SK-N-SH (cell line): Measurements from ENCODE around the gene NDOR1. TPM values are rescaled to one million over a fixed set of nuclear protein-coding genes. Genes with fewer than 3 reads are reported as not detected.

Experiments used
- CTCF ChIA-PET: fragments of 300-600, 350-600 bp; formaldehyde crosslinking; extraction: SDS; loops from one replicate; lab custom pipeline; 2021; lab: Yijun Ruan, JAX
- POLR2A ChIA-PET: fragments of 350-600 bp; sonication (Branson Sonifier 250); formaldehyde crosslinking; extraction: SDS; loops from one replicate; lab custom pipeline; 2020; ENCODE audit warnings: antibody characterized with exemption, inconsistent platforms; lab: Yijun Ruan, JAX
- DNase-seq: peaks from one replicate; pipeline ENCODE4 v3.0.0; 2012
- H2AFZ ChIP-seq: fragments of 200-600 bp; sonication (generic); 2 replicates; pipeline ENCODE4 v1.8.1; 2016; ENCODE audit warnings: antibody characterized with exemption, mild to moderate bottlenecking, low read depth
- H3F3A ChIP-seq: fragments of 200-600 bp; sonication (generic); replicated peaks from 2 replicates; pipeline ENCODE3; 2016; ENCODE audit warnings: antibody characterized with exemption, mild to moderate bottlenecking; ENCODE audit not compliant: insufficient read depth
- H3K27ac ChIP-seq, 2 experiments: fragments of 200-500 bp in 1 of 2; fragments of 200-600 bp in 1 of 2; sonication (Bioruptor generic) in 1 of 2; sonication (generic), shearing (Covaris generic) in 1 of 2; 2 replicates each; pipeline versions ENCODE4 v1.5.1 to v1.6.1; 2014 to 2016; ENCODE audit warnings: low read depth in 2 of 2, inconsistent platforms in 1 of 2, low read length in 1 of 2, mild to moderate bottlenecking in 1 of 2, mixed read lengths in 1 of 2
- H3K27me3 ChIP-seq: fragments of 200-600 bp; sonication (generic), shearing (Covaris generic); 2 replicates; pipeline ENCODE4 v1.6.1; 2016; ENCODE audit warnings: mixed run types; ENCODE audit not compliant: insufficient read depth
- H3K36me3 ChIP-seq, 2 experiments: fragments of 200-500 bp in 1 of 2; fragments of 200-600 bp in 1 of 2; sonication (Bioruptor generic) in 1 of 2; sonication (generic) in 1 of 2; replicated peaks in 1 of 2; 2 replicates each; pipeline versions ENCODE3 to v1.5.1; 2014 to 2016; ENCODE audit warnings: low read length in 1 of 2, mild to moderate bottlenecking in 1 of 2; ENCODE audit not compliant: insufficient read depth in 2 of 2, control insufficient read depth in 1 of 2
- H3K4me1 ChIP-seq, 2 experiments: fragments of 200-500 bp in 1 of 2; fragments of 200-600 bp in 1 of 2; sonication (Bioruptor generic) in 1 of 2; sonication (generic), shearing (Covaris generic) in 1 of 2; 2 replicates each; pipeline versions ENCODE4 v1.5.1 to v1.6.1; 2014 to 2016; ENCODE audit warnings: low read depth in 1 of 2, low read length in 1 of 2, mixed run types in 1 of 2; ENCODE audit not compliant: insufficient read depth in 2 of 2, control insufficient read depth in 1 of 2
- H3K4me2 ChIP-seq: fragments of 200-600 bp; sonication (generic), shearing (Covaris generic); 2 replicates; pipeline ENCODE4 v1.6.1; 2017; ENCODE audit warnings: mixed run types
- H3K4me3 ChIP-seq, 2 experiments: fragments of 200-500 bp in 1 of 2; fragments of 200-600 bp in 1 of 2; sonication (Bioruptor generic) in 1 of 2; sonication (generic), shearing (Covaris generic) in 1 of 2; 2 replicates each; pipeline versions ENCODE4 v1.5.1 to v1.8.1; 2014 to 2016; ENCODE audit warnings: low read depth in 2 of 2, inconsistent platforms in 1 of 2, low read length in 1 of 2, mild to moderate bottlenecking in 1 of 2, mixed read lengths in 1 of 2, moderate library complexity in 1 of 2
- H3K79me2 ChIP-seq: fragments of 200-600 bp; sonication (generic); 2 replicates; pipeline ENCODE4 v1.8.1; 2017; ENCODE audit warnings: mild to moderate bottlenecking; ENCODE audit not compliant: insufficient read depth
- H3K9ac ChIP-seq: fragments of 200-600 bp; sonication (generic); 2 replicates; pipeline ENCODE4 v1.6.1; 2017; ENCODE audit warnings: mixed run types
- H3K9me2 ChIP-seq: fragments of 200-600 bp; sonication (generic); 2 replicates; pipeline ENCODE4 v1.6.1; 2017; ENCODE audit warnings: mixed run types
- H3K9me3 ChIP-seq: fragments of 200-600 bp; sonication (generic); 2 replicates; pipeline ENCODE4 v1.6.1; 2017; ENCODE audit warnings: mixed run types, mild to moderate bottlenecking, moderate library complexity
- H4K20me1 ChIP-seq: fragments of 200-600 bp; sonication (generic); 2 replicates; pipeline ENCODE4 v1.6.1; 2017; ENCODE audit warnings: mild to moderate bottlenecking, mixed run types; ENCODE audit not compliant: insufficient read depth
- CTCF ChIP-seq: fragments of 200-600 bp; sonication (generic); IDR thresholded peaks from 2 replicates; pipeline ENCODE4 v1.6.1; 2017; ENCODE audit warnings: antibody characterized with exemption, mild to moderate bottlenecking, moderate library complexity
- ELF1 ChIP-seq: IDR thresholded peaks from 2 replicates; pipeline ENCODE4 v1.4.0; 2012
- EP300 ChIP-seq, 2 experiments: IDR thresholded peaks; 2 replicates each; pipeline versions ENCODE4 v1.4.0 to v1.6.1; 2012; ENCODE audit warnings: borderline replicate concordance in 1 of 2, low read depth in 1 of 2, low read length in 1 of 2
- EZH2phosphoT487 ChIP-seq: fragments of 200-600 bp; sonication (generic); IDR thresholded peaks from 2 replicates; pipeline ENCODE4 v1.6.1; 2017; ENCODE audit warnings: low read depth, mixed run types, mild to moderate bottlenecking, antibody characterized with exemption, moderate library complexity, borderline replicate concordance
- GABPA ChIP-seq: IDR thresholded peaks from 2 replicates; pipeline ENCODE4 v1.4.0; 2012; ENCODE audit warnings: low read depth, mild to moderate bottlenecking
- GATA2 ChIP-seq: sonication (generic); formaldehyde crosslinking; IDR thresholded peaks from 2 replicates; pipeline ENCODE4 v1.5.0; 2020; ENCODE audit warnings: mild to moderate bottlenecking, missing genetic modification reagents
- IRF3 ChIP-seq: fragments of 150-350 bp; IDR thresholded peaks from 2 replicates; pipeline ENCODE4 v1.6.1; 2016; ENCODE audit warnings: mild to moderate bottlenecking, low read depth, low read length
- MAX ChIP-seq: IDR thresholded peaks from 2 replicates; pipeline ENCODE4 v1.4.0; 2012; ENCODE audit warnings: low read depth
- NFIC ChIP-seq: IDR thresholded peaks from 2 replicates; pipeline ENCODE4 v1.4.0; 2012; ENCODE audit warnings: borderline replicate concordance
- NRF1 ChIP-seq: IDR thresholded peaks from 2 replicates; pipeline ENCODE4 v1.6.1; 2012; ENCODE audit warnings: low read depth, mild to moderate bottlenecking, low read length
- POLR2AphosphoS5 ChIP-seq: IDR thresholded peaks from 2 replicates; pipeline ENCODE4 v1.6.1; 2012; ENCODE audit warnings: low read depth, low read length
- RAD21 ChIP-seq: IDR thresholded peaks from 2 replicates; pipeline ENCODE4 v1.6.1; 2012; ENCODE audit warnings: mild to moderate bottlenecking, low read length
- RCOR1 ChIP-seq: fragments of 150-350 bp; IDR thresholded peaks from 2 replicates; pipeline ENCODE4 v1.6.1; 2017; ENCODE audit warnings: antibody characterized with exemption, low read length
- RXRA ChIP-seq: IDR thresholded peaks from 2 replicates; pipeline ENCODE4 v1.4.0; 2012; ENCODE audit warnings: low read depth, mild to moderate bottlenecking, borderline replicate concordance
- SMC3 ChIP-seq: IDR thresholded peaks from 2 replicates; pipeline ENCODE4 v1.6.1; 2012; ENCODE audit warnings: low read depth, low read length, improper control_type of control experiment
- TAF1 ChIP-seq: IDR thresholded peaks from 2 replicates; pipeline ENCODE4 v1.6.1; 2012; ENCODE audit warnings: low read depth, mild to moderate bottlenecking, low read length, moderate library complexity, borderline replicate concordance
- TEAD4 ChIP-seq: IDR thresholded peaks from 2 replicates; pipeline ENCODE4 v1.4.0; 2012; ENCODE audit warnings: mild to moderate bottlenecking, borderline replicate concordance; ENCODE audit not compliant: insufficient read depth
- USF1 ChIP-seq: IDR thresholded peaks from 2 replicates; pipeline ENCODE4 v1.4.0; 2012; ENCODE audit warnings: low read depth, borderline replicate concordance
- YY1 ChIP-seq: IDR thresholded peaks from 2 replicates; pipeline ENCODE4 v1.4.0; 2012; ENCODE audit warnings: low read depth, mild to moderate bottlenecking
- ZBTB33 ChIP-seq: IDR thresholded peaks from 2 replicates; pipeline ENCODE4 v1.4.0; 2012; ENCODE audit warnings: low read depth, borderline replicate concordance
- WGBS: methylation state at CpG from one replicate; pipeline ENCODE4 v1.1.6; 2017; ENCODE audit warnings: low lambda C conversion rate; 5-methylcytosine and 5-hydroxymethylcytosine counted together
- polyA plus RNA-seq, 3 experiments: library from polyadenylated mRNA; depleted of rRNA; stranded (reverse); fragments of >200 nt; gene quantifications; 2 replicates each; pipeline ENCODE4 v1.2.3, GENCODE V29; 2012

Gene NDOR1
- polyA plus RNA-seq, 1 of the 3 experiments (the other 2 are of a cell fraction) = 8.6 TPM

GRCh38 chr9:137265496-137266161 is 60.1 kb downstream of the NDOR1 start (continued):
- TF ChIP-seq IRF3 (no peak), YY1 (no peak), ELF1 (no peak), CTCF (no peak), NFIC (no peak), RAD21 (no peak), EZH2phosphoT487 (no peak), USF1 (no peak), NRF1 (no peak)
- TF ChIP-seq, all 33 proteins: peak for 0

- WGBS = 88% methylated on average over 10 of the region's 15 CpGs
- H3K27me3 ChIP-seq = no peaks in the 10 kb centered on the region
- H3K9me2 ChIP-seq = no peaks in the 10 kb centered on the region
- no peak overlapping the region for H3K4me3 ChIP-seq
- ChIA-PET CTCF (interaction anchor here (0.6 to 1.5 kb wide), 5 partner anchors 11 to 179 kb away, joined by 3 to 9 read pairs (median 4); no protein-coding TSS in a partner anchor), POLR2A (no interaction called here)
- peaks cover 19 to 44% of the 10 kb centered on the region in 2 experiments for H3K36me3 ChIP-seq
- no peak overlapping the region for H3K4me2 ChIP-seq
- no peak overlapping the region for H3K9ac ChIP-seq
- H2AFZ ChIP-seq = no peak overlapping the region
- H4K20me1 ChIP-seq = no peaks in the 10 kb centered on the region
- DNase-seq = no peak
- no peaks in the 10 kb centered on the region for H3K9me3 ChIP-seq
- peaks cover 3% of the 10 kb centered on the region for H3F3A ChIP-seq
- H3K27ac ChIP-seq = no peak overlapping the region
- no peaks in the 10 kb centered on the region for H3K79me2 ChIP-seq
- no peaks in the 10 kb centered on the region for H3K4me1 ChIP-seq
- TF ChIP-seq ELF1 = no peak
- no peak for TF ChIP-seq EP300 (IDR thresholded peaks at IDR 0.05; ENCODE audit: borderline replicate concordance in 1 of 2, low read depth in 1 of 2, low read length in 1 of 2)
- no peak for TF ChIP-seq RAD21
- no peak for TF ChIP-seq IRF3
- TF ChIP-seq RCOR1 = no peak
- no peak for TF ChIP-seq RXRA
- TF ChIP-seq MAX = no peak
- no peak for TF ChIP-seq GATA2 (CRISPR knock-in tag)
- TF ChIP-seq POLR2AphosphoS5 = no peak
- TF ChIP-seq TAF1 = no peak
- no peak for TF ChIP-seq TEAD4
- TF ChIP-seq ZBTB33 = no peak
- no peak for TF ChIP-seq SMC3
- TF ChIP-seq CTCF = no peak
- TF ChIP-seq GABPA = no peak
These were observed 60.6 kb downstream of the NDOR1 start for GRCh38 chr9:137266162-137266527.
